ENCODE measurements around the gene GALR3.

DNA sequence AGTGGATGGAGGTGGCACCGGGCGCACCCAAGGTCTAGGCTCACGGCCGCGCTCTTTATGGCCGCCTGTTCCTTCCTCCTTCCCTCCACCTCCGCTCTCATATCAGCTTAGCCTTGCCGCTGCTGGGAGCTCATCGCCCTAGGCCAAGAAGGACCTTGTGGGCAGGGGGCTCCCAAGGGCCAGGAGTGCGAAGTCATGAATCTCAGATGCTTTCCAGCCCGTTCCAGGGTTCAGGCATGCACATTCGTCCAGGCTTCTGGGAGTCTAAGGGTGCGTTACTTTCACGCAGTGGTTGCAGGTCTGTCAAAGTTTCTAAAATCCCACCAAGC, 4.1 kb upstream of the GALR3 start:
- TF ChIP-seq, protein P1, sequence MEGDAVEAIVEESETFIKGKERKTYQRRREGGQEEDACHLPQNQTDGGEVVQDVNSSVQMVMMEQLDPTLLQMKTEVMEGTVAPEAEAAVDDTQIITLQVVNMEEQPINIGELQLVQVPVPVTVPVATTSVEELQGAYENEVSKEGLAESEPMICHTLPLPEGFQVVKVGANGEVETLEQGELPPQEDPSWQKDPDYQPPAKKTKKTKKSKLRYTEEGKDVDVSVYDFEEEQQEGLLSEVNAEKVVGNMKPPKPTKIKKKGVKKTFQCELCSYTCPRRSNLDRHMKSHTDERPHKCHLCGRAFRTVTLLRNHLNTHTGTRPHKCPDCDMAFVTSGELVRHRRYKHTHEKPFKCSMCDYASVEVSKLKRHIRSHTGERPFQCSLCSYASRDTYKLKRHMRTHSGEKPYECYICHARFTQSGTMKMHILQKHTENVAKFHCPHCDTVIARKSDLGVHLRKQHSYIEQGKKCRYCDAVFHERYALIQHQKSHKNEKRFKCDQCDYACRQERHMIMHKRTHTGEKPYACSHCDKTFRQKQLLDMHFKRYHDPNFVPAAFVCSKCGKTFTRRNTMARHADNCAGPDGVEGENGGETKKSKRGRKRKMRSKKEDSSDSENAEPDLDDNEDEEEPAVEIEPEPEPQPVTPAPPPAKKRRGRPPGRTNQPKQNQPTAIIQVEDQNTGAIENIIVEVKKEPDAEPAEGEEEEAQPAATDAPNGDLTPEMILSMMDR (tag by site-specific recombination; IDR thresholded peaks at IDR 0.05), result no peak
- TF ChIP-seq HOXA7 (CRISPR knock-in tag; IDR thresholded peaks at IDR 0.05; ENCODE audit: borderline replicate concordance) (no peak), ZNF324 (tag by site-specific recombination; IDR thresholded peaks at IDR 0.05) (no peak), ZNF416 (tag by site-specific recombination; IDR thresholded peaks at IDR 0.05) (no peak), ZNF621 (tag by site-specific recombination; IDR thresholded peaks at IDR 0.05) (no peak), ZBTB7A (tag by site-specific recombination; IDR thresholded peaks at IDR 0.05; ENCODE audit: low read depth) (no peak), TCF7L2 (IDR thresholded peaks at IDR 0.05; ENCODE audit: borderline replicate concordance, low read depth, low read length) (no peak), GLI4 (tag by site-specific recombination; IDR thresholded peaks at IDR 0.05) (no peak), ZNF223 (tag by site-specific recombination; IDR thresholded peaks at IDR 0.05) (no peak), YY1 (tag by site-specific recombination; IDR thresholded peaks at IDR 0.05) (no peak)
- TF ChIP-seq, protein P2, sequence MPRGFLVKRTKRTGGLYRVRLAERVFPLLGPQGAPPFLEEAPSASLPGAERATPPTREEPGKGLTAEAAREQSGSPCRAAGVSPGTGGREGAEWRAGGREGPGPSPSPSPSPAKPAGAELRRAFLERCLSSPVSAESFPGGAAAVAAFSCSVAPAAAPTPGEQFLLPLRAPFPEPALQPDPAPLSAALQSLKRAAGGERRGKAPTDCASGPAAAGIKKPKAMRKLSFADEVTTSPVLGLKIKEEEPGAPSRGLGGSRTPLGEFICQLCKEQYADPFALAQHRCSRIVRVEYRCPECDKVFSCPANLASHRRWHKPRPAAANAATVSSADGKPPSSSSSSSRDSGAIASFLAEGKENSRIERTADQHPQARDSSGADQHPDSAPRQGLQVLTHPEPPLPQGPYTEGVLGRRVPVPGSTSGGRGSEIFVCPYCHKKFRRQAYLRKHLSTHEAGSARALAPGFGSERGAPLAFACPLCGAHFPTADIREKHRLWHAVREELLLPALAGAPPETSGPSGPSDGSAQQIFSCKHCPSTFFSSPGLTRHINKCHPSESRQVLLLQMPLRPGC (tag by site-specific recombination; IDR thresholded peaks at IDR 0.05), result no peak
- TF ChIP-seq, protein P3, sequence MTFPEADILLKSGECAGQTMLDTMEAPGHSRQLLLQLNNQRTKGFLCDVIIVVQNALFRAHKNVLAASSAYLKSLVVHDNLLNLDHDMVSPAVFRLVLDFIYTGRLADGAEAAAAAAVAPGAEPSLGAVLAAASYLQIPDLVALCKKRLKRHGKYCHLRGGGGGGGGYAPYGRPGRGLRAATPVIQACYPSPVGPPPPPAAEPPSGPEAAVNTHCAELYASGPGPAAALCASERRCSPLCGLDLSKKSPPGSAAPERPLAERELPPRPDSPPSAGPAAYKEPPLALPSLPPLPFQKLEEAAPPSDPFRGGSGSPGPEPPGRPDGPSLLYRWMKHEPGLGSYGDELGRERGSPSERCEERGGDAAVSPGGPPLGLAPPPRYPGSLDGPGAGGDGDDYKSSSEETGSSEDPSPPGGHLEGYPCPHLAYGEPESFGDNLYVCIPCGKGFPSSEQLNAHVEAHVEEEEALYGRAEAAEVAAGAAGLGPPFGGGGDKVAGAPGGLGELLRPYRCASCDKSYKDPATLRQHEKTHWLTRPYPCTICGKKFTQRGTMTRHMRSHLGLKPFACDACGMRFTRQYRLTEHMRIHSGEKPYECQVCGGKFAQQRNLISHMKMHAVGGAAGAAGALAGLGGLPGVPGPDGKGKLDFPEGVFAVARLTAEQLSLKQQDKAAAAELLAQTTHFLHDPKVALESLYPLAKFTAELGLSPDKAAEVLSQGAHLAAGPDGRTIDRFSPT (tag by site-specific recombination; IDR thresholded peaks at IDR 0.05), result no peak

All from HEK293 (cell line).